ENCODE results near the gene RNF126.

DNA sequence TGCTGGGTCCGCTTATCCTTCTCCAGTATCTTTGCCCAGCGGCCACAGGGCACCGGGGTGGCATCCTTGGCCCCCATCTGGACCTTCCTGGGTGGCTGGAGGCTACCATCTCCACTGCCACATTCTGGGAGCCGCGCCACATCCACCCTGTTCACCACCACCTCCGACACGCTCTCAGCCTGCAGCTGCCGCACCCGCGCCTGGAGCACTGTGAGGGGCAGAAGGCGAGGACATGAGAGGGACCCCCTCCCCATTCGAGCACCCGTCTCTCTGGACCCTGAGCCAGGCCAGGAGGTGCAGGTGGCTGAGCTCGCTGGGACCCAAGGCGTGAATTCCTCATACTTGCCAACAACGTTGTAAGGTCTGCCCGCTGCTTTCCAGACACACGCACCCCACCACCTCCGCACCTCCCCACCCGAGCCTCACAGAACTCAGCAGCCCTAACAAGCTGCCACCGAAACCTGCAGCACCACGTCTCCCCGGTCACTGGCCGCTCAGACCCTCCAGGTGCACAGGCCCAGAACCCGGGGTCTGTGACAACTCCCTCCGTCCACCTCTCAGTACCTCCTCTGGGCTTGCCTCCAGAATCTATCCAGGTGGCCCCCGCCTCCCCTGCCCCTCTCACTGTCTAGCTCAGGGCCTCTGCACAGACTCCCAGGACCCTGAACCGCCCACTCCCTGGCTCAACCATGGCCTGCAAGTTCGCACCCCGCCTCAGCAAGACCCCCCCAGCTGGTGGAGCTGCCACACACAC is 32.9 kb downstream of the RNF126 start:
- TF ChIP-seq, protein P1, sequence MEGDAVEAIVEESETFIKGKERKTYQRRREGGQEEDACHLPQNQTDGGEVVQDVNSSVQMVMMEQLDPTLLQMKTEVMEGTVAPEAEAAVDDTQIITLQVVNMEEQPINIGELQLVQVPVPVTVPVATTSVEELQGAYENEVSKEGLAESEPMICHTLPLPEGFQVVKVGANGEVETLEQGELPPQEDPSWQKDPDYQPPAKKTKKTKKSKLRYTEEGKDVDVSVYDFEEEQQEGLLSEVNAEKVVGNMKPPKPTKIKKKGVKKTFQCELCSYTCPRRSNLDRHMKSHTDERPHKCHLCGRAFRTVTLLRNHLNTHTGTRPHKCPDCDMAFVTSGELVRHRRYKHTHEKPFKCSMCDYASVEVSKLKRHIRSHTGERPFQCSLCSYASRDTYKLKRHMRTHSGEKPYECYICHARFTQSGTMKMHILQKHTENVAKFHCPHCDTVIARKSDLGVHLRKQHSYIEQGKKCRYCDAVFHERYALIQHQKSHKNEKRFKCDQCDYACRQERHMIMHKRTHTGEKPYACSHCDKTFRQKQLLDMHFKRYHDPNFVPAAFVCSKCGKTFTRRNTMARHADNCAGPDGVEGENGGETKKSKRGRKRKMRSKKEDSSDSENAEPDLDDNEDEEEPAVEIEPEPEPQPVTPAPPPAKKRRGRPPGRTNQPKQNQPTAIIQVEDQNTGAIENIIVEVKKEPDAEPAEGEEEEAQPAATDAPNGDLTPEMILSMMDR (IDR thresholded peaks at IDR 0.05), result no peak
- no peak for TF ChIP-seq POLR2A (IDR thresholded peaks at IDR 0.05)

All from body of pancreas (tissue), 4 donors.